NCI-H345 treated with DMSO at 0.1 percent for 48 hours (cell line): ENCODE data around the gene SEMA5A.

Source experiments
- DNase-seq: peaks from one replicate; lab custom pipeline; 2025; ENCODE audit not compliant: unreplicated experiment; lab: John Stamatoyannopoulos, UW

SEMA5A gene

GRCh38 chr5:9337928-9338595 is 207.8 kb downstream of the SEMA5A start:
- DNase-seq, result no peak

GRCh38 chr5:9335754-9336495 is 209.9 kb downstream of the SEMA5A start:
- DNase-seq, result no peak

- no peak for DNase-seq
Measured at GRCh38 chr5:9335269-9335668, 210.6 kb downstream of the SEMA5A start.

GRCh38 chr5:9332026-9332425 is 213.8 kb downstream of the SEMA5A start:
- no peak for DNase-seq

GRCh38 chr5:9331372-9331771 is 214.5 kb downstream of the SEMA5A start:
- no peak for DNase-seq

- no peak for DNase-seq
Measured at GRCh38 chr5:9329125-9329524, 216.8 kb downstream of the SEMA5A start.

GRCh38 chr5:9325549-9325948 is 220.3 kb downstream of the SEMA5A start:
- no peak for DNase-seq

GRCh38 chr5:9324348-9325077 is 221.4 kb downstream of the SEMA5A start:
- no peak for DNase-seq

GRCh38 chr5:9320652-9321051 is 225.2 kb downstream of the SEMA5A start:
- no peak for DNase-seq

GRCh38 chr5:9318031-9318430 is 227.8 kb downstream of the SEMA5A start:
- DNase-seq, result no peak

- no peak for DNase-seq
Measured at GRCh38 chr5:9316733-9317132, 229.1 kb downstream of the SEMA5A start.

- no peak for DNase-seq
Measured at GRCh38 chr5:9316041-9316440, 229.8 kb downstream of the SEMA5A start.

- DNase-seq, result no peak
Measured at GRCh38 chr5:9314558-9314957, 231.3 kb downstream of the SEMA5A start.

- DNase-seq, result no peak
Measured at GRCh38 chr5:9313751-9314150, 232.1 kb downstream of the SEMA5A start.

- DNase-seq, result no peak
Measured at GRCh38 chr5:9307150-9307549, 238.7 kb downstream of the SEMA5A start.

- DNase-seq, result no peak
Measured at GRCh38 chr5:9302218-9302617, 243.7 kb downstream of the SEMA5A start.

GRCh38 chr5:9301200-9301599 is 244.7 kb downstream of the SEMA5A start:
- no peak for DNase-seq

GRCh38 chr5:9297134-9297533 is 248.7 kb downstream of the SEMA5A start:
- DNase-seq, result no peak

GRCh38 chr5:9295466-9295801 is 250.4 kb downstream of the SEMA5A start:
- DNase-seq, result no peak

- DNase-seq, result no peak
Measured at GRCh38 chr5:9294793-9295465, 250.9 kb downstream of the SEMA5A start.

- DNase-seq, result no peak
Measured at GRCh38 chr5:9288234-9288633, 257.6 kb downstream of the SEMA5A start.
